Nephron progenitor cell (in vitro differentiated cells): ENCODE data around the gene MKRN2.
A peak's percentile ranks its signal among the peaks of the same experiment; 100 is the strongest.
"Not testable (repeated sequence)": the region's sequence is repeated elsewhere in the genome, so short reads cannot be mapped to it uniquely, and the experiment has no call there.

Experiments used
- DNase-seq: peaks from one replicate; pipeline ENCODE4 v3.0.0; 2021
- H3K27ac Mint-ChIP-seq: 2 replicates; pipeline ENCODE4 v1.8.0; 2021; ENCODE audit warnings: mild to moderate bottlenecking, moderate library complexity, mixed read lengths
- H3K27me3 Mint-ChIP-seq: 2 replicates; pipeline ENCODE4 v1.8.0; 2021; ENCODE audit warnings: mild to moderate bottlenecking, low read depth, mixed read lengths; ENCODE audit not compliant: poor library complexity
- H3K36me3 Mint-ChIP-seq: 2 replicates; pipeline ENCODE4 v1.8.0; 2021; ENCODE audit warnings: low read depth, mixed read lengths
- H3K4me1 Mint-ChIP-seq: 2 replicates; pipeline ENCODE4 v1.8.0; 2021; ENCODE audit warnings: mixed read lengths
- H3K4me3 Mint-ChIP-seq: 2 replicates; pipeline ENCODE4 v1.8.0; 2021; ENCODE audit warnings: mild to moderate bottlenecking, moderate library complexity, mixed read lengths
- H3K9me3 Mint-ChIP-seq: 2 replicates; pipeline ENCODE4 v1.8.0; 2021; ENCODE audit warnings: mild to moderate bottlenecking, moderate library complexity, mixed read lengths
- TF ChIP-seq, protein P1 (sequence below): fragments of 200-600 bp; sonication (generic); IDR thresholded peaks from 2 replicates; pipeline ENCODE4 v1.5.0; 2021; ENCODE audit warnings: antibody characterized with exemption

Gene MKRN2

GRCh38 chr3:12628813-12629212 lies 71.9 kb downstream of the MKRN2 start:
- Mint-ChIP-seq H3K27me3 (no peaks in the 10 kb centered on the region), H3K36me3 (peaks cover 19% of the 10 kb centered on the region), H3K9me3 (no peaks in the 10 kb centered on the region), H3K27ac (no peak overlapping the region), H3K4me3 (no peak overlapping the region), H3K4me1 (peaks cover 26% of the 10 kb centered on the region)
- TF ChIP-seq, protein P1, sequence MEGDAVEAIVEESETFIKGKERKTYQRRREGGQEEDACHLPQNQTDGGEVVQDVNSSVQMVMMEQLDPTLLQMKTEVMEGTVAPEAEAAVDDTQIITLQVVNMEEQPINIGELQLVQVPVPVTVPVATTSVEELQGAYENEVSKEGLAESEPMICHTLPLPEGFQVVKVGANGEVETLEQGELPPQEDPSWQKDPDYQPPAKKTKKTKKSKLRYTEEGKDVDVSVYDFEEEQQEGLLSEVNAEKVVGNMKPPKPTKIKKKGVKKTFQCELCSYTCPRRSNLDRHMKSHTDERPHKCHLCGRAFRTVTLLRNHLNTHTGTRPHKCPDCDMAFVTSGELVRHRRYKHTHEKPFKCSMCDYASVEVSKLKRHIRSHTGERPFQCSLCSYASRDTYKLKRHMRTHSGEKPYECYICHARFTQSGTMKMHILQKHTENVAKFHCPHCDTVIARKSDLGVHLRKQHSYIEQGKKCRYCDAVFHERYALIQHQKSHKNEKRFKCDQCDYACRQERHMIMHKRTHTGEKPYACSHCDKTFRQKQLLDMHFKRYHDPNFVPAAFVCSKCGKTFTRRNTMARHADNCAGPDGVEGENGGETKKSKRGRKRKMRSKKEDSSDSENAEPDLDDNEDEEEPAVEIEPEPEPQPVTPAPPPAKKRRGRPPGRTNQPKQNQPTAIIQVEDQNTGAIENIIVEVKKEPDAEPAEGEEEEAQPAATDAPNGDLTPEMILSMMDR, result no peak
- no peak for DNase-seq

GRCh38 chr3:12629560-12629959 lies 72.7 kb downstream of the MKRN2 start:
- Mint-ChIP-seq H3K27me3 (no peaks in the 10 kb centered on the region), H3K9me3 (peaks cover 3% of the 10 kb centered on the region), H3K4me3 (no peak overlapping the region), H3K27ac (no peak overlapping the region), H3K36me3 (peaks cover 26% of the 10 kb centered on the region), H3K4me1 (peaks cover 19% of the 10 kb centered on the region)
- no peak for DNase-seq
- TF ChIP-seq, protein P1, result no peak

DNA sequence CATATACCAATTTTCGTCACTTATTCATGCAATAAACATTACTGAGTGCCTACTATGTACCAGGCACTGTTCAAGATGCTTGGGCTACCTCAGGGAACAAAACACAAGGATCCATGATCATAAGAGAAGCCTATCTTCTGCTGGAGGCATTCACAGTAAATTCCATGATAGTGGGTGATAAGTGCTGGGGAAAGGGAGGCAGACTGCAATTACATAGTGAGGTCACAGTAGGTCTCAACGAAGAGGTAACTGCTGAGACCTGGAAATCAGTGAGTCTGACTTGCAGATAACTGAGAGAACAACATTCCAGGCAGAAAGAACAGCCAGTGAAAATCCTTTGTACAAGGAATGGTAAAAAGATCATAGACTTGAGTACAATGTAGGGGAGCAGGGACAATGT lies 73.4 kb downstream of the MKRN2 start:
- TF ChIP-seq, protein P1, result no peak
- peaks cover 31% of the 10 kb centered on the region for H3K36me3 Mint-ChIP-seq
- no peak overlapping the region for H3K4me3 Mint-ChIP-seq
- no peaks in the 10 kb centered on the region for H3K27me3 Mint-ChIP-seq
- H3K9me3 Mint-ChIP-seq, result peaks cover 4% of the 10 kb centered on the region
- H3K27ac Mint-ChIP-seq, result peak overlapping the region; percentile 95
- H3K4me1 Mint-ChIP-seq, result peaks cover 19% of the 10 kb centered on the region
- DNase-seq, result no peak

DNA sequence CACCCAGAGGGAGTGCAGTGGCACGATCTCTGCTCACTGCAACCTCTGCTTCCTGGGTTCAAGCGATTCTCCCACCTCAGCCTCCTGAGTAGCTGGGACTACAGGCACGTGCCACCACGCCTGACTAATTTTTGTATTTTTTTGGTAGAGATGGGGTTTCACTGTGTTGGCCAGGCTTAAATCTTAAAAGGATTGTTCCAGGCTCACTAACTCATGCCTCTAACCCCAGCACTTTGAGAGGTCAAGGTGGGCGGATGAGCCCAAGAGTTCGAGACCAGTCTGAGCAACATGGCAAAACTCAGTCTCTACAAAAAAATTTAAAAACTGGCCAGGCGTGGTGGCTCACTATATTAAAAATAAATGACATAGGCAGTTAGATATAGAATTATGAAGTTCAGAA lies 74.0 kb downstream of the MKRN2 start:
- H3K27ac Mint-ChIP-seq, result peak overlapping the region; percentile 95
- not testable (repeated sequence) for H3K27me3 Mint-ChIP-seq, DNase-seq, H3K9me3 Mint-ChIP-seq, H3K4me3 Mint-ChIP-seq
- peaks cover 31% of the 10 kb centered on the region for H3K36me3 Mint-ChIP-seq
- peaks cover 19% of the 10 kb centered on the region for H3K4me1 Mint-ChIP-seq

GRCh38 chr3:12632523-12632922 lies 75.6 kb downstream of the MKRN2 start:
- Mint-ChIP-seq H3K36me3 (peaks cover 43% of the 10 kb centered on the region), H3K9me3 (peaks cover 4% of the 10 kb centered on the region), H3K27me3 (no peaks in the 10 kb centered on the region), H3K4me3 (no peak overlapping the region), H3K4me1 (peaks cover 19% of the 10 kb centered on the region), H3K27ac (peak overlapping the region; percentile 93)
- no peak for DNase-seq
- TF ChIP-seq, protein P1, result no peak

DNA sequence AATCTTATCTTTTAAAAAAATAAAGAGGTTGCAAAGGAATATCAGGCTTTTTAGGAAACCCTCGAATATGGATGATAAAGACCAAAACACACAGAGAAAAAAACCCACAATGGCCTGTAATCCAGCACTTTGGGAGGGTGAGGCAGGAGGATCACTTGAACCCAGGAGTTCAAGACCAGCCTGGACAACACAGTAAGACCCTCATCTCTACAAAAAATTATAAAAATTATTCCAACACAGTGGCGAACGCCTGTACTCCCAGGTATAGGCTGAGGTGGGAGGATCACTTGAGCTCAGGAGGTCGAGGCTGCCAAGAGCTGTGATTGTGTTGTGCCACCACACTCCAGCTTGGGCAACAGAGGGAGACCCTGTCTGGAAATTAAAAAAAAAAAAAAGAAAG lies 76.2 kb downstream of the MKRN2 start:
- Mint-ChIP-seq H3K4me1 (peaks cover 19% of the 10 kb centered on the region), H3K36me3 (peaks cover 49% of the 10 kb centered on the region), H3K27me3 (no peaks in the 10 kb centered on the region), H3K27ac (no peak overlapping the region), H3K9me3 (peaks cover 4% of the 10 kb centered on the region), H3K4me3 (no peak overlapping the region)
- TF ChIP-seq, protein P1, result no peak
- DNase-seq, result no peak
